ENCODE measurements around the gene STPG3. TPM values are rescaled to one million over a fixed set of nuclear protein-coding genes. Genes with fewer than 3 reads are reported as not detected.

Gene STPG3
- total and polyA plus RNA-seq, 4 donors = not detected

DNA sequence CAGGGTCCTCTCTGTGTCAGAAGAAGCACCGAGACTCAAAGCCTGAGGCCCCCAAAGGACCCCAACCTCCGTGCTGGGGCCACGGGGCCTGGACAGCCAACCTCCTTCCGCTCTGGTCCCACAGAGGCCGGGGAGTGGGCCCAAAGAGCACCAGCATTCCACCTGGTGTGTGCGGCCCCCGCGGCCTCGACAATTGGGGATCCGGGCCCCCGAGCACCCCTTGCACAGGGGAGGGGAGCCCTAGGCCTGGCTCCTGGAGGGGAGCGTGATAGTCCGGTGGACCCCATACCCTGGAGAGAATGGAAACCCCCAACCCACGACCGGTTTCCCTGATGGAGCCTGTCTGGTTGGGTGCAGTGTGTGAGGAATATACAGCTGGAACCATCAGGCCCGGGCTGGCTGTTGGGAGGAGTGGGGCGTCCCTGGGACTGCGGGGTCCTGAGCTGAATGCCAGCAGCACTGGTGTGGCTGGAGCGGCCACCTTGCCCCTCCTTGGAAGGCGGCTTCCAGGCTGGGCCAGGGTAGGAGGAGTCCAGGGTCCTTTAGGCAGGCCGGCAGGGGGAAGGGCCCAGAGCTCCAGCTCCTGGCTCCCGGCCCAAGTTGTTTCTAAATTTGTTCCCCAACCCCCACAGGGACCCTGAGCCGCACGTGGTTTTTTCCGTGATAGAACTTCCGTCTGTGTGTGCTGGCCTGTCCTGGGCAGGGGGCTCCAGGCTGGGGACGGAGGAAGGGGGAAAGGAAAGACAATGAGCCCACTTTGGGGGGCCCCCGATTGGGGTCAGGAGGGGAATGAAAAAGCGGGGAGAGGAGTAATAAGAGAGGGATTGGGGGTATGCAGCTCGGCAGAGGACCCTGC lies 25.6 kb downstream of the STPG3 start:
- TF ChIP-seq GABPA (IDR thresholded peaks at IDR 0.05 in 1 of 2, conservative IDR thresholded peaks at IDR 0.05 in 1 of 2) (no peak), HNF4A (conservative IDR thresholded peaks at IDR 0.05) (peak in 1 of 2 donors; percentile 38), SP1 (IDR thresholded peaks at IDR 0.05) (peak; percentile 16), FOXA1 (IDR thresholded peaks at IDR 0.05) (no peak)
- 50% methylated on average over 30 of the region's 30 CpGs for WGBS
- peaks cover 0 to 11% (median 3%) of the 10 kb centered on the region in 4 donors for H3K36me3 ChIP-seq (ENCODE audit: control insufficient read depth in 4 of 4, insufficient read depth in 3 of 4, low read depth in 1 of 4, low read length in 3 of 4)
- H3K9ac ChIP-seq (ENCODE audit: low read depth in 1 of 2, low read length in 2 of 2) = peak overlapping the region in 1 of 2 donors; percentile 47
- peak; percentile 61 for DNase-seq (ENCODE audit: low spot score)
- no peaks in the 10 kb centered on the region for H3K27me3 ChIP-seq (ENCODE audit: control insufficient read depth in 4 of 4, insufficient read depth in 4 of 4, low read length in 3 of 4)
- H3K9me3 ChIP-seq (ENCODE audit: control insufficient read depth in 4 of 4, low read length in 3 of 4) = no peaks in the 10 kb centered on the region
- H3K27ac ChIP-seq (ENCODE audit: low read depth in 1 of 2, low read length in 2 of 2) = peak overlapping the region; percentile 85 to 93
- peak overlapping the region in 1 of 3 donors; percentile 60 for H3K4me3 ChIP-seq (ENCODE audit: low read depth in 1 of 3, low read length in 3 of 3)
- peaks cover 3 to 40% (median 13%) of the 10 kb centered on the region in 4 donors for H3K4me1 ChIP-seq (ENCODE audit: control insufficient read depth in 4 of 4, insufficient read depth in 4 of 4, low read length in 3 of 4)

DNA sequence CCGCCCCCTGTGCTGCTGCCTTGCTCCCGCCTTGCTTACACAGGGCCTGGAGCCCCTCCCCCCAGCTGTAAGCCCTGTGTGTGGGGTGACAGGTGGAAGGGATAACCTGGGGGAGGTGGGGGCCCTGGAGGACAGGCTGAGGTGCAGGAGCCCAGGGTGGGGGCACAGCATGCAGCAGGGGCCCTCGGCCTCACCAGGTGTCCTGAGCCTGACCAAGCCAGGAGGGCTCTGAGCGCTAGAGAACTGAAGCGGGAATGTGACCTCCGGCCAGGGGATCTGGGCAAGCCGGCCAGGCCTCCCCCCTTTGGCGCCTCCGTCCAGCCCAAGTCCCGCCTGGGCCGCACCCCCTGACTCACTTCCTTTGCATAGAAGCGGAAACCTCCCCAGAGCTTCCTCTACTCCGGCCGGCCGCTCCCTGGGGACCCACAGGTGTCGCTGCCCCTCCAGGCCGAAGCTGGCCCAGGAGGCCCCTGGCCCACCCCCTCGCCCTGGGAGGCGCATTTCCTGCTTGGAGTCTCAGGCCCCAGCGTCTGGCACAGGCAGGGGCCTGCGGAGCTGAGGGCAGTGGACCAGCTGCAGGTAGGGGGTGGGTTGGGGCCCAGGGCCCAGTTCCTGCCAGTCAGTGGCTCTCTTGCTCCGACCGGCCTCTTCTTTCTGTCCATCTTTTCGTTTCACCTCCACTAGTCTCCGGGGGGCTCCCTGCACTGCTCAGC lies 26.4 kb downstream of the STPG3 start, which contains the start of gene TOR4A:
Gene TOR4A (plus strand): TSS at position 398 of the 713 bp plus-strand sequence. CDS start 964 bp downstream, outside the sequence.
- TF ChIP-seq, protein P1, sequence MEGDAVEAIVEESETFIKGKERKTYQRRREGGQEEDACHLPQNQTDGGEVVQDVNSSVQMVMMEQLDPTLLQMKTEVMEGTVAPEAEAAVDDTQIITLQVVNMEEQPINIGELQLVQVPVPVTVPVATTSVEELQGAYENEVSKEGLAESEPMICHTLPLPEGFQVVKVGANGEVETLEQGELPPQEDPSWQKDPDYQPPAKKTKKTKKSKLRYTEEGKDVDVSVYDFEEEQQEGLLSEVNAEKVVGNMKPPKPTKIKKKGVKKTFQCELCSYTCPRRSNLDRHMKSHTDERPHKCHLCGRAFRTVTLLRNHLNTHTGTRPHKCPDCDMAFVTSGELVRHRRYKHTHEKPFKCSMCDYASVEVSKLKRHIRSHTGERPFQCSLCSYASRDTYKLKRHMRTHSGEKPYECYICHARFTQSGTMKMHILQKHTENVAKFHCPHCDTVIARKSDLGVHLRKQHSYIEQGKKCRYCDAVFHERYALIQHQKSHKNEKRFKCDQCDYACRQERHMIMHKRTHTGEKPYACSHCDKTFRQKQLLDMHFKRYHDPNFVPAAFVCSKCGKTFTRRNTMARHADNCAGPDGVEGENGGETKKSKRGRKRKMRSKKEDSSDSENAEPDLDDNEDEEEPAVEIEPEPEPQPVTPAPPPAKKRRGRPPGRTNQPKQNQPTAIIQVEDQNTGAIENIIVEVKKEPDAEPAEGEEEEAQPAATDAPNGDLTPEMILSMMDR (IDR thresholded peaks at IDR 0.05; ENCODE audit: low read depth, low read length, missing input control) = no peak
- TF ChIP-seq HNF4G (IDR thresholded peaks at IDR 0.05) = no peak
- peak in 1 of 2 donors; percentile 49 for TF ChIP-seq GABPA (IDR thresholded peaks at IDR 0.05 in 1 of 2, conservative IDR thresholded peaks at IDR 0.05 in 1 of 2)
- TF ChIP-seq, protein P2, sequence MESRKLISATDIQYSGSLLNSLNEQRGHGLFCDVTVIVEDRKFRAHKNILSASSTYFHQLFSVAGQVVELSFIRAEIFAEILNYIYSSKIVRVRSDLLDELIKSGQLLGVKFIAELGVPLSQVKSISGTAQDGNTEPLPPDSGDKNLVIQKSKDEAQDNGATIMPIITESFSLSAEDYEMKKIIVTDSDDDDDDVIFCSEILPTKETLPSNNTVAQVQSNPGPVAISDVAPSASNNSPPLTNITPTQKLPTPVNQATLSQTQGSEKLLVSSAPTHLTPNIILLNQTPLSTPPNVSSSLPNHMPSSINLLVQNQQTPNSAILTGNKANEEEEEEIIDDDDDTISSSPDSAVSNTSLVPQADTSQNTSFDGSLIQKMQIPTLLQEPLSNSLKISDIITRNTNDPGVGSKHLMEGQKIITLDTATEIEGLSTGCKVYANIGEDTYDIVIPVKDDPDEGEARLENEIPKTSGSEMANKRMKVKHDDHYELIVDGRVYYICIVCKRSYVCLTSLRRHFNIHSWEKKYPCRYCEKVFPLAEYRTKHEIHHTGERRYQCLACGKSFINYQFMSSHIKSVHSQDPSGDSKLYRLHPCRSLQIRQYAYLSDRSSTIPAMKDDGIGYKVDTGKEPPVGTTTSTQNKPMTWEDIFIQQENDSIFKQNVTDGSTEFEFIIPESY (IDR thresholded peaks at IDR 0.05) = no peak
- peak; percentile 20 for TF ChIP-seq SP1 (IDR thresholded peaks at IDR 0.05)
- H3K4me1 ChIP-seq (ENCODE audit: control insufficient read depth in 4 of 4, insufficient read depth in 4 of 4, low read length in 3 of 4) = peaks cover 3 to 35% (median 13%) of the 10 kb centered on the region in 4 donors
- peak within 1 kb of the TSS; percentile 12 to 47 for H3K9ac ChIP-seq (ENCODE audit: low read depth in 1 of 2, low read length in 2 of 2)
- peak within 1 kb of the TSS; percentile 85 to 93 for H3K27ac ChIP-seq (ENCODE audit: low read depth in 1 of 2, low read length in 2 of 2)
- H3K27me3 ChIP-seq (ENCODE audit: control insufficient read depth in 4 of 4, insufficient read depth in 4 of 4, low read length in 3 of 4) = no peaks in the 10 kb centered on the region
- WGBS = 33% methylated on average over 25 of the region's 25 CpGs
- peaks cover 0 to 7% (median under 1%) of the 10 kb centered on the region in 4 donors for H3K36me3 ChIP-seq (ENCODE audit: control insufficient read depth in 4 of 4, insufficient read depth in 3 of 4, low read depth in 1 of 4, low read length in 3 of 4)
- no peaks in the 10 kb centered on the region for H3K9me3 ChIP-seq (ENCODE audit: control insufficient read depth in 4 of 4, low read length in 3 of 4)
- peak; percentile 60 for DNase-seq (ENCODE audit: low spot score)
- H3K4me3 ChIP-seq (ENCODE audit: low read depth in 1 of 3, low read length in 3 of 3) = peak within 1 kb of the TSS; percentile 32 to 60 (median 53)

DNA sequence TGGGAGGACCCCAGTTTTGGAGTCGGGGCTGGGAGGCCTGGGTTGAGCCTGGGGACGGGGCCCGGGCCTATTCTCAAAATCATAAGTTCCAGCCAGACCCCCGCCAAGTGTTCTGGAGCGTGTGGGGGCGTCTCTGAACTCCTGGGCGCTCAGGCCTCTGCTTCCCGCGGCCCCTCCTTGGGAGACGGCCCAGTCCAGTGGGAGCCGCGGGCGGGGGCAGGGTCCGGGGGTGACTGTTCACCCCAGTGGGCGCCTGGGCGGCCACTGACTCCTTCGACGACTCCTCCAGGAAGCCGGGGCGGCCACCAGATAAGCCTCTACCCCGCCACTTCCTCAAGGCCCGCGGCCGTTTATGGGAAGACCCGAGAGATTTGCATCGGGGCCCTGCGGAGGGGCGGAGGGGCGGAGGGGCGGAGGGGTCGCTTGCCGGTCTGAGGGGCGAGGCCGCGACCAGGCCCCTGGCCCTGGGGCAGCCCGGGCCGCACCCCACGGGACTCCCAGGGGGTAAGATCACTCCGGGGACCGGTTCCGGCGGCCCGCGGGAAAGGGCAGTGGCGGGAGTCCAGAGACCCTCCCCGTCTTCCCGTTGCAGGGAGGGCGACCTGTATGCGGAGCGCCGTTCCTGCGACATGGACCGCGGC lies 27.1 kb downstream of the STPG3 start:
- peaks cover 0 to 1% (median 0%) of the 10 kb centered on the region in 4 donors for H3K36me3 ChIP-seq (ENCODE audit: control insufficient read depth in 4 of 4, insufficient read depth in 3 of 4, low read depth in 1 of 4, low read length in 3 of 4)
- H3K27me3 ChIP-seq (ENCODE audit: control insufficient read depth in 4 of 4, insufficient read depth in 4 of 4, low read length in 3 of 4) = no peaks in the 10 kb centered on the region
- 26% methylated on average over 54 of the region's 54 CpGs for WGBS
- peak overlapping the region; percentile 12 to 43 for H3K9ac ChIP-seq (ENCODE audit: low read depth in 1 of 2, low read length in 2 of 2)
- no peaks in the 10 kb centered on the region for H3K9me3 ChIP-seq (ENCODE audit: control insufficient read depth in 4 of 4, low read length in 3 of 4)
- peak overlapping the region; percentile 85 to 93 for H3K27ac ChIP-seq (ENCODE audit: low read depth in 1 of 2, low read length in 2 of 2)
- peak overlapping the region; percentile 32 to 60 (median 53) for H3K4me3 ChIP-seq (ENCODE audit: low read depth in 1 of 3, low read length in 3 of 3)
- no peak for DNase-seq (ENCODE audit: low spot score)
- H3K4me1 ChIP-seq (ENCODE audit: control insufficient read depth in 4 of 4, insufficient read depth in 4 of 4, low read length in 3 of 4) = peaks cover 3 to 30% (median 11%) of the 10 kb centered on the region in 4 donors
- TF ChIP-seq, protein P3, sequence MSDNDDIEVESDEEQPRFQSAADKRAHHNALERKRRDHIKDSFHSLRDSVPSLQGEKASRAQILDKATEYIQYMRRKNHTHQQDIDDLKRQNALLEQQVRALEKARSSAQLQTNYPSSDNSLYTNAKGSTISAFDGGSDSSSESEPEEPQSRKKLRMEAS (IDR thresholded peaks at IDR 0.05) = no peak
- TF ChIP-seq JUND (IDR thresholded peaks at IDR 0.05) = no peak
- TF ChIP-seq YY1 (IDR thresholded peaks at IDR 0.05) = no peak
- TF ChIP-seq HNF4G (IDR thresholded peaks at IDR 0.05) = no peak
- TF ChIP-seq, protein P4, sequence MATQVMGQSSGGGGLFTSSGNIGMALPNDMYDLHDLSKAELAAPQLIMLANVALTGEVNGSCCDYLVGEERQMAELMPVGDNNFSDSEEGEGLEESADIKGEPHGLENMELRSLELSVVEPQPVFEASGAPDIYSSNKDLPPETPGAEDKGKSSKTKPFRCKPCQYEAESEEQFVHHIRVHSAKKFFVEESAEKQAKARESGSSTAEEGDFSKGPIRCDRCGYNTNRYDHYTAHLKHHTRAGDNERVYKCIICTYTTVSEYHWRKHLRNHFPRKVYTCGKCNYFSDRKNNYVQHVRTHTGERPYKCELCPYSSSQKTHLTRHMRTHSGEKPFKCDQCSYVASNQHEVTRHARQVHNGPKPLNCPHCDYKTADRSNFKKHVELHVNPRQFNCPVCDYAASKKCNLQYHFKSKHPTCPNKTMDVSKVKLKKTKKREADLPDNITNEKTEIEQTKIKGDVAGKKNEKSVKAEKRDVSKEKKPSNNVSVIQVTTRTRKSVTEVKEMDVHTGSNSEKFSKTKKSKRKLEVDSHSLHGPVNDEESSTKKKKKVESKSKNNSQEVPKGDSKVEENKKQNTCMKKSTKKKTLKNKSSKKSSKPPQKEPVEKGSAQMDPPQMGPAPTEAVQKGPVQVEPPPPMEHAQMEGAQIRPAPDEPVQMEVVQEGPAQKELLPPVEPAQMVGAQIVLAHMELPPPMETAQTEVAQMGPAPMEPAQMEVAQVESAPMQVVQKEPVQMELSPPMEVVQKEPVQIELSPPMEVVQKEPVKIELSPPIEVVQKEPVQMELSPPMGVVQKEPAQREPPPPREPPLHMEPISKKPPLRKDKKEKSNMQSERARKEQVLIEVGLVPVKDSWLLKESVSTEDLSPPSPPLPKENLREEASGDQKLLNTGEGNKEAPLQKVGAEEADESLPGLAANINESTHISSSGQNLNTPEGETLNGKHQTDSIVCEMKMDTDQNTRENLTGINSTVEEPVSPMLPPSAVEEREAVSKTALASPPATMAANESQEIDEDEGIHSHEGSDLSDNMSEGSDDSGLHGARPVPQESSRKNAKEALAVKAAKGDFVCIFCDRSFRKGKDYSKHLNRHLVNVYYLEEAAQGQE (IDR thresholded peaks at IDR 0.05) = no peak
- TF ChIP-seq, protein P2 (IDR thresholded peaks at IDR 0.05) = no peak
- TF ChIP-seq FOXA1 (IDR thresholded peaks at IDR 0.05) = no peak
- TF ChIP-seq EGR1 (IDR thresholded peaks at IDR 0.05; ENCODE audit: low read depth in 2 of 2) = no peak

All from liver (tissue), 9 donors.